ENCODE data around the gene NCAPG2.

The NCAPG2 gene

DNA sequence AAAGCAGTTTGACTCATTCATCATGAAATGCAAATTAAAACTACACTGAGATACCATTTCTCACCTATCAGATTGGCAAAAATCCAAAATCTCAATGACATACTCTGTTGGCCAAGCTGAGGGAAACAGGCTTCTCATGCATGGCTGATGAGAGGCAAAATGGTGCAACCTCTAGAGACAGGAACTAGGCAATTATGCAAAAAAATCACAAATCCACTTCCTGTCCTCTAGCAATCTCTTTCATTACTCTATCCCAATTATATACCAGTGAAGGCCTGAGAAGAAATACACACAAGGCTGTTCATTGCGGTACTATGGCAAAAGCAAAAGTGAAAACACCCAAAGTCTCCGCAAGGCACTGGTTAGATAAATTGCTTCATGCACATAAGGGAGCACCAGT, 91.1 kb downstream of the NCAPG2 start:
- peak; percentile 10 to 26 for DNase-seq (ENCODE audit: low read depth in 2 of 2)
- TF ChIP-seq, protein P1, sequence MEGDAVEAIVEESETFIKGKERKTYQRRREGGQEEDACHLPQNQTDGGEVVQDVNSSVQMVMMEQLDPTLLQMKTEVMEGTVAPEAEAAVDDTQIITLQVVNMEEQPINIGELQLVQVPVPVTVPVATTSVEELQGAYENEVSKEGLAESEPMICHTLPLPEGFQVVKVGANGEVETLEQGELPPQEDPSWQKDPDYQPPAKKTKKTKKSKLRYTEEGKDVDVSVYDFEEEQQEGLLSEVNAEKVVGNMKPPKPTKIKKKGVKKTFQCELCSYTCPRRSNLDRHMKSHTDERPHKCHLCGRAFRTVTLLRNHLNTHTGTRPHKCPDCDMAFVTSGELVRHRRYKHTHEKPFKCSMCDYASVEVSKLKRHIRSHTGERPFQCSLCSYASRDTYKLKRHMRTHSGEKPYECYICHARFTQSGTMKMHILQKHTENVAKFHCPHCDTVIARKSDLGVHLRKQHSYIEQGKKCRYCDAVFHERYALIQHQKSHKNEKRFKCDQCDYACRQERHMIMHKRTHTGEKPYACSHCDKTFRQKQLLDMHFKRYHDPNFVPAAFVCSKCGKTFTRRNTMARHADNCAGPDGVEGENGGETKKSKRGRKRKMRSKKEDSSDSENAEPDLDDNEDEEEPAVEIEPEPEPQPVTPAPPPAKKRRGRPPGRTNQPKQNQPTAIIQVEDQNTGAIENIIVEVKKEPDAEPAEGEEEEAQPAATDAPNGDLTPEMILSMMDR (IDR thresholded peaks at IDR 0.05; ENCODE audit: low read depth, low read length) = no peak
- H3K4me3 ChIP-seq (replicated peaks in 1 of 2; ENCODE audit: low read depth in 2 of 2, low read length in 2 of 2) = no peak overlapping the region

DNA sequence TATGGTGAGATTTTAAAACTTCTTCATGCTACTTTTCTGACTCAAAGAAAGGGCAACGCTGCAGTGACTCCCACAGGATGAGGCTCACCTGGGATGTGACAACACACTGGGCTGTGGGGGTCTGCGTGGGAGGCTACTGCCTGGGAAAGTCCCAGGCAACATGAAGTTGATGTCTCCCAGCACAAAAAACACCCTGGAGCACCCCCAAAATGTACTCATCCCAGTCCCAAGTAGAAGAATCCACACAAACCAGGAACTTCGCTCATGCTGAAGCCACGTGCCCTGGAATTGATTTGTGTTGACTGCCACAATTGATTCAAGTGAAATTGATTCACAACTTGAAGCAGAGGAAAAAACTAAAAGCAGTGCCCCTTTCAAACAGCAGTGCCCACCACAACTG, 92.1 kb downstream of the NCAPG2 start:
- no peak for DNase-seq (ENCODE audit: low read depth in 2 of 2)
- TF ChIP-seq, protein P1 (IDR thresholded peaks at IDR 0.05; ENCODE audit: low read depth, low read length) = no peak
- no peak overlapping the region for H3K4me3 ChIP-seq (replicated peaks in 1 of 2; ENCODE audit: low read depth in 2 of 2, low read length in 2 of 2)

GRCh38 chr7:158611541-158611940, 93.1 kb downstream of the NCAPG2 start:
- DNase-seq (ENCODE audit: low read depth in 2 of 2) = no peak
- TF ChIP-seq, protein P1 (IDR thresholded peaks at IDR 0.05; ENCODE audit: low read depth, low read length) = no peak
- H3K4me3 ChIP-seq (replicated peaks in 1 of 2; ENCODE audit: low read depth in 2 of 2, low read length in 2 of 2) = no peak overlapping the region

- no peak overlapping the region for H3K4me3 ChIP-seq (replicated peaks in 1 of 2; ENCODE audit: low read depth in 2 of 2, low read length in 2 of 2)
- TF ChIP-seq, protein P1 (IDR thresholded peaks at IDR 0.05; ENCODE audit: low read depth, low read length) = no peak
- no peak for DNase-seq (ENCODE audit: low read depth in 2 of 2)
These were observed 95.2 kb downstream of the NCAPG2 start for GRCh38 chr7:158609313-158609974.

DNA sequence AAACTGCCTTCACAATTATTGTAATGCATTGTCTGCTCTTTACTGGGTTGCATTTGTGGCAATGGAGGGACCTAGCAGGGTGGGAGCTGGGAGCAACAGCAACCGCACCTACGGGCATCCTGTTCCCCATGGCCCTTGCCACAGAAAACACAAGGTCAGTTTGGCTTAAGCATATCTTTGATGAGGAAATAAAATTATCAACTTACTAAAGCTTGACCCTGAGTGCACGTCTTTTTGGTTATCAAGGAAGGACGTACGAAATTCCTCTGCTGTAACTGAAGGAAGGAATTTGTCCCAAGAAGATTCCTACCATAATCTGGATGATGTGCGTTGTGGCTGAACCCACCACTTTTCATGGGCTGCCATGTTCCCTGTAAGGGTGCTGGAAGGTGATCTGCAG, 97.0 kb downstream of the NCAPG2 start:
- H3K4me3 ChIP-seq (replicated peaks in 1 of 2; ENCODE audit: low read depth in 2 of 2, low read length in 2 of 2) = no peak overlapping the region
- DNase-seq (ENCODE audit: low read depth in 2 of 2) = no peak
- TF ChIP-seq, protein P1 (IDR thresholded peaks at IDR 0.05; ENCODE audit: low read depth, low read length) = no peak

GRCh38 chr7:158606671-158607424, 97.8 kb downstream of the NCAPG2 start:
- no peak overlapping the region for H3K4me3 ChIP-seq (replicated peaks in 1 of 2; ENCODE audit: low read depth in 2 of 2, low read length in 2 of 2)
- TF ChIP-seq, protein P1 (IDR thresholded peaks at IDR 0.05; ENCODE audit: low read depth, low read length) = no peak
- DNase-seq (ENCODE audit: low read depth in 2 of 2) = no peak

All from cardiac fibroblast (primary cell).